ENCODE data around the gene ATP6V1B1. TPM values are rescaled to one million over a fixed set of nuclear protein-coding genes. Genes with fewer than 3 reads are reported as not detected.

The ATP6V1B1 gene
- total RNA-seq, 1 experiment from 2014 or later: not detected

- no peaks in the 10 kb centered on the region for H3K9me2 ChIP-seq (replicated peaks; ENCODE audit: low read length)
- ATAC-seq (no peak), DNase-seq (no peak)
- ChIA-PET CTCF (interaction anchor here (0.6 kb wide), 1 partner anchor 200 kb away, joined by 3 read pairs; no protein-coding TSS in a partner anchor), POLR2A (ENCODE audit: unreplicated experiment) (no interaction called here)
- no peaks in the 10 kb centered on the region for H3F3A ChIP-seq (ENCODE audit: low read length, unreplicated experiment)
- TF ChIP-seq, protein P1, sequence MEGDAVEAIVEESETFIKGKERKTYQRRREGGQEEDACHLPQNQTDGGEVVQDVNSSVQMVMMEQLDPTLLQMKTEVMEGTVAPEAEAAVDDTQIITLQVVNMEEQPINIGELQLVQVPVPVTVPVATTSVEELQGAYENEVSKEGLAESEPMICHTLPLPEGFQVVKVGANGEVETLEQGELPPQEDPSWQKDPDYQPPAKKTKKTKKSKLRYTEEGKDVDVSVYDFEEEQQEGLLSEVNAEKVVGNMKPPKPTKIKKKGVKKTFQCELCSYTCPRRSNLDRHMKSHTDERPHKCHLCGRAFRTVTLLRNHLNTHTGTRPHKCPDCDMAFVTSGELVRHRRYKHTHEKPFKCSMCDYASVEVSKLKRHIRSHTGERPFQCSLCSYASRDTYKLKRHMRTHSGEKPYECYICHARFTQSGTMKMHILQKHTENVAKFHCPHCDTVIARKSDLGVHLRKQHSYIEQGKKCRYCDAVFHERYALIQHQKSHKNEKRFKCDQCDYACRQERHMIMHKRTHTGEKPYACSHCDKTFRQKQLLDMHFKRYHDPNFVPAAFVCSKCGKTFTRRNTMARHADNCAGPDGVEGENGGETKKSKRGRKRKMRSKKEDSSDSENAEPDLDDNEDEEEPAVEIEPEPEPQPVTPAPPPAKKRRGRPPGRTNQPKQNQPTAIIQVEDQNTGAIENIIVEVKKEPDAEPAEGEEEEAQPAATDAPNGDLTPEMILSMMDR (conservative IDR thresholded peaks at IDR 0.05; ENCODE audit: low read depth, low read length): no peak
- TF ChIP-seq EZH2 (IDR thresholded peaks at IDR 0.05; ENCODE audit: low read length, unreplicated experiment) (no peak), EZH2phosphoT487 (IDR thresholded peaks at IDR 0.05; ENCODE audit: borderline replicate concordance, low read length) (no peak)
- no peak overlapping the region for H3K4me3 ChIP-seq (ENCODE audit: low read length)
- no peaks in the 10 kb centered on the region for H3K36me3 ChIP-seq (ENCODE audit: low read depth, low read length)
- no peaks in the 10 kb centered on the region for H3K4me1 ChIP-seq (ENCODE audit: insufficient read depth, low read length)
- intact Hi-C loops (cut with micrococcal nuclease): no loop called here
- H3K79me2 ChIP-seq (ENCODE audit: low read length): no peaks in the 10 kb centered on the region
- no peak overlapping the region for H3K9ac ChIP-seq (ENCODE audit: low read length)
- no TSS peak for BruUV-seq (replicated peaks)
- no peaks in the 10 kb centered on the region for H3K27me3 ChIP-seq (ENCODE audit: low read length)
- no peak overlapping the region for H3K27ac ChIP-seq (ENCODE audit: low read length)
- H2AFZ ChIP-seq (ENCODE audit: low read length): no peak overlapping the region
- no peaks in the 10 kb centered on the region for H3K9me3 ChIP-seq (ENCODE audit: low read length)
- H3K4me2 ChIP-seq (ENCODE audit: low read length): no peak overlapping the region
- H4K20me1 ChIP-seq (ENCODE audit: low read length): no peaks in the 10 kb centered on the region
Measured at GRCh38 chr2:70962885-70963878, 27.5 kb downstream of the ATP6V1B1 start.

DNA sequence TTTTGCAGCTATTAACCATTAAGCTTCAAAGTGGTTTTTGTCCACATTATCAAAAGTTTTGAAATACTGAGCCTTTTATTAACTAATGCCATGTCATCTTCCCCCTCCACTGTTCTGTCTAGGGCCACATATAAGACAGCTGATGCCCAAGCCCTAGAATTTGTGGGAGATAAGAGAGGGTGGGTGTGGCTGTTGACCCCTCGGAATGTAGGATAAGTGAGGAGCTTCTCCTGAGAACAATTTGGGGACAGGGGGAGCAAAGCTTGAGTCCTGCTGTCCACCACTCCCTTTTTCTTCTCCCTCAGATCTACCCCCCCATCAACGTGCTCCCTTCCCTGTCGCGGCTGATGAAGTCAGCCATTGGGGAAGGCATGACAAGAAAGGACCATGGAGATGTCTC, 28.4 kb downstream of the ATP6V1B1 start:
- no peak overlapping the region for H3K4me2 ChIP-seq (ENCODE audit: low read length)
- ChIA-PET CTCF (no interaction called here), POLR2A (ENCODE audit: unreplicated experiment) (no interaction called here)
- H3K27ac ChIP-seq (ENCODE audit: low read length): no peak overlapping the region
- H3K9me3 ChIP-seq (ENCODE audit: low read length): no peaks in the 10 kb centered on the region
- H3K27me3 ChIP-seq (ENCODE audit: low read length): no peaks in the 10 kb centered on the region
- no peaks in the 10 kb centered on the region for H3K4me1 ChIP-seq (ENCODE audit: insufficient read depth, low read length)
- H3K9ac ChIP-seq (ENCODE audit: low read length): no peak overlapping the region
- TF ChIP-seq EZH2phosphoT487 (IDR thresholded peaks at IDR 0.05; ENCODE audit: borderline replicate concordance, low read length) (no peak), EZH2 (IDR thresholded peaks at IDR 0.05; ENCODE audit: low read length, unreplicated experiment) (no peak)
- TF ChIP-seq, protein P1 (conservative IDR thresholded peaks at IDR 0.05; ENCODE audit: low read depth, low read length): no peak
- no peak for ATAC-seq
- DNase-seq: no peak
- H3F3A ChIP-seq (ENCODE audit: low read length, unreplicated experiment): no peaks in the 10 kb centered on the region
- intact Hi-C loops (cut with micrococcal nuclease): no loop called here
- H3K4me3 ChIP-seq (ENCODE audit: low read length): no peak overlapping the region
- no peaks in the 10 kb centered on the region for H3K9me2 ChIP-seq (replicated peaks; ENCODE audit: low read length)
- BruUV-seq (replicated peaks): no TSS peak
- H3K79me2 ChIP-seq (ENCODE audit: low read length): no peaks in the 10 kb centered on the region
- no peaks in the 10 kb centered on the region for H4K20me1 ChIP-seq (ENCODE audit: low read length)
- H3K36me3 ChIP-seq (ENCODE audit: low read depth, low read length): no peaks in the 10 kb centered on the region
- H2AFZ ChIP-seq (ENCODE audit: low read length): no peak overlapping the region

Data from PC-3 (cell line).